ENCODE measurements around the gene C19orf67. TPM values are rescaled to one million over a fixed set of nuclear protein-coding genes. Genes with fewer than 3 reads are reported as not detected.

The C19orf67 gene
- total and polyA plus RNA-seq, 12 donors = not detected

- H3K27ac ChIP-seq = no peak overlapping the region
- no peak for DNase-seq
- H3K27me3 ChIP-seq = peaks cover 9% of the 10 kb centered on the region
- no peaks in the 10 kb centered on the region for H3K36me3 ChIP-seq (replicated peaks in 1 of 2)
- TF ChIP-seq POLR2A (IDR thresholded peaks at IDR 0.05) = no peak
- TF ChIP-seq CTCF (IDR thresholded peaks at IDR 0.05) = no peak
- intact Hi-C loops (cut with DNase I) = loop anchor here (10.0 kb wide), 2 partner anchors 170 to 460 kb away; no protein-coding TSS in a partner anchor
- 61 to 67% (median 65%) methylated on average over 8 to 11 of the region's 11 CpGs for WGBS, 4 donors
- H3K9me3 ChIP-seq (replicated peaks in 1 of 3) = no peaks in the 10 kb centered on the region
- no peak overlapping the region for H3K4me3 ChIP-seq
- peaks cover 0 to 4% of the 10 kb centered on the region in 2 donors for H3K4me1 ChIP-seq (replicated peaks in 1 of 2)
Measured at GRCh38 chr19:14054721-14055120, 30.9 kb downstream of the C19orf67 start.

GRCh38 chr19:14054099-14054498, 31.5 kb downstream of the C19orf67 start:
- Histone ChIP-seq H3K4me1 (replicated peaks in 1 of 2) (peaks cover 0 to 4% of the 10 kb centered on the region in 2 donors), H3K27me3 (peaks cover 9% of the 10 kb centered on the region), H3K36me3 (replicated peaks in 1 of 2) (no peaks in the 10 kb centered on the region), H3K4me3 (no peak overlapping the region), H3K9me3 (replicated peaks in 1 of 3) (no peaks in the 10 kb centered on the region), H3K27ac (no peak overlapping the region)
- DNase-seq = no peak
- intact Hi-C loops (cut with DNase I) = loop anchor here (10.0 kb wide), 2 partner anchors 169 to 459 kb away; no protein-coding TSS in a partner anchor
- WGBS, 4 donors = 80 to 84% (median 83%) methylated on average over 6 of the region's 6 CpGs
- TF ChIP-seq CTCF (IDR thresholded peaks at IDR 0.05) (no peak), POLR2A (IDR thresholded peaks at IDR 0.05) (no peak)

- 90 to 100% (median 96%) methylated on average over 1 to 11 of the region's 11 CpGs for WGBS, 4 donors
- intact Hi-C loops (cut with DNase I) = loop anchor here (10.0 kb wide), 2 partner anchors 169 to 459 kb away; no protein-coding TSS in a partner anchor
- Histone ChIP-seq H3K36me3 (replicated peaks in 1 of 2) (no peaks in the 10 kb centered on the region), H3K27me3 (peaks cover 3% of the 10 kb centered on the region), H3K4me3 (no peak overlapping the region), H3K27ac (no peak overlapping the region), H3K9me3 (replicated peaks in 1 of 3) (no peaks in the 10 kb centered on the region), H3K4me1 (replicated peaks in 1 of 2) (peaks cover 0 to 4% of the 10 kb centered on the region in 2 donors)
- TF ChIP-seq CTCF (IDR thresholded peaks at IDR 0.05) = no peak
- DNase-seq = no peak
Measured at GRCh38 chr19:14053500-14053899, 32.1 kb downstream of the C19orf67 start.

GRCh38 chr19:14053032-14053431, 32.6 kb downstream of the C19orf67 start:
- TF ChIP-seq POLR2A (IDR thresholded peaks at IDR 0.05) = no peak
- no peaks in the 10 kb centered on the region for H3K27me3 ChIP-seq
- H3K9me3 ChIP-seq (replicated peaks in 1 of 3) = no peaks in the 10 kb centered on the region
- no peak overlapping the region for H3K4me3 ChIP-seq
- no peak for DNase-seq
- intact Hi-C loops (cut with DNase I) = loop anchor here (10.0 kb wide), 2 partner anchors 168 to 458 kb away; no protein-coding TSS in a partner anchor
- H3K27ac ChIP-seq = no peak overlapping the region
- WGBS, 4 donors = 88 to 98% (median 92%) methylated on average over 3 of the region's 3 CpGs
- no peaks in the 10 kb centered on the region for H3K36me3 ChIP-seq (replicated peaks in 1 of 2)
- H3K4me1 ChIP-seq (replicated peaks in 1 of 2) = peaks cover 0 to 4% of the 10 kb centered on the region in 2 donors

- Histone ChIP-seq H3K9me3 (replicated peaks in 1 of 3) (no peaks in the 10 kb centered on the region), H3K36me3 (replicated peaks in 1 of 2) (no peaks in the 10 kb centered on the region), H3K27me3 (no peaks in the 10 kb centered on the region), H3K27ac (no peak overlapping the region), H3K4me3 (no peak overlapping the region), H3K4me1 (replicated peaks in 1 of 2) (no peaks in the 10 kb centered on the region)
- no peak for DNase-seq
- intact Hi-C loops (cut with DNase I) = loop anchor here (10.0 kb wide), 2 partner anchors 168 to 458 kb away; no protein-coding TSS in a partner anchor
- TF ChIP-seq POLR2A (IDR thresholded peaks at IDR 0.05) = no peak
- no peak for TF ChIP-seq CTCF (IDR thresholded peaks at IDR 0.05)
- WGBS, 4 donors = 81 to 84% (median 84%) methylated on average over 6 of the region's 6 CpGs
Measured at GRCh38 chr19:14052470-14052869, 33.1 kb downstream of the C19orf67 start.
